HepG2 (cell line): ENCODE data around the gene TFPI. TPM values are rescaled to one million over a fixed set of nuclear protein-coding genes. Genes with fewer than 3 reads are reported as not detected.

Source experiments
- EED ChIP-seq: sonication (generic); formaldehyde crosslinking; IDR thresholded peaks from 2 replicates; pipeline ENCODE4 v1.5.0; 2020; ENCODE audit warnings: mild to moderate bottlenecking, missing genetic modification reagents
- ETV6 ChIP-seq: sonication (generic); formaldehyde crosslinking; conservative IDR thresholded peaks from 2 replicates; pipeline ENCODE4 v1.4.0; 2020; ENCODE audit warnings: missing genetic modification reagents
- HNRNPL ChIP-seq: fragments of 200-400 bp; formaldehyde crosslinking; IDR thresholded peaks from 2 replicates; pipeline ENCODE4 v1.6.1; 2017; ENCODE audit warnings: mild to moderate bottlenecking, low read depth, low read length
- MED13 ChIP-seq: sonication (generic); formaldehyde crosslinking; IDR thresholded peaks from 2 replicates; pipeline ENCODE4 v1.5.0; 2020; ENCODE audit warnings: missing genetic modification reagents
- POLR2AphosphoS5 ChIP-seq: IDR thresholded peaks from 2 replicates; pipeline ENCODE4 v1.6.1; 2012; ENCODE audit warnings: low read depth, low read length
- RFXANK ChIP-seq: IDR thresholded peaks from 2 replicates; pipeline ENCODE4 v1.6.1; 2016
- ZNF160 ChIP-seq: sonication (generic); formaldehyde crosslinking; IDR thresholded peaks from 2 replicates; pipeline ENCODE4 v1.8.0; 2022; ENCODE audit warnings: mild to moderate bottlenecking, inconsistent platforms, missing genetic modification reagents
- ZNF607 ChIP-seq: sonication (generic); formaldehyde crosslinking; IDR thresholded peaks from 2 replicates; pipeline ENCODE4 v1.5.1; 2020; ENCODE audit warnings: missing genetic modification reagents, mild to moderate bottlenecking, borderline replicate concordance
- ZNF703 ChIP-seq: sonication (generic); formaldehyde crosslinking; IDR thresholded peaks from 2 replicates; pipeline ENCODE4 v1.5.1; 2020; ENCODE audit warnings: missing genetic modification reagents, mild to moderate bottlenecking, moderate library complexity, borderline replicate concordance
- ZNF816 ChIP-seq: sonication (generic); formaldehyde crosslinking; IDR thresholded peaks from 2 replicates; pipeline ENCODE4 v1.8.0; 2022; ENCODE audit warnings: missing genetic modification reagents, mild to moderate bottlenecking, borderline replicate concordance
- polyA plus RNA-seq, 8 experiments: library from polyadenylated mRNA; depleted of rRNA in 3 of 8; stranded (reverse) in 7 of 8; unstranded in 1 of 8; fragments of >200 nt; fragmentation: Illumina TruSeq in 4 of 8; extraction: Trizol in 4 of 8; gene quantifications; 2 replicates each; pipeline versions ENCODE4 v1.2.1 to v1.2.3, GENCODE V29; 2011 to 2016; ENCODE audit warnings: low read depth in 4 of 8, missing spikeins in 1 of 8, mixed read lengths in 1 of 8; ENCODE audit not compliant: insufficient read depth in 1 of 8
- total RNA-seq, 5 experiments: library from RNA; depleted of rRNA; stranded (reverse); fragments of >200 nt; fragmentation: Illumina TruSeq; extraction: Trizol; gene quantifications; 2 replicates each; pipeline ENCODE4 v1.2.3, GENCODE V29; 2016; ENCODE audit warnings: low read depth in 1 of 5
- TF ChIP-seq, protein P1 (sequence below), 2 experiments: sonication (generic) in 1 of 2; formaldehyde crosslinking in 1 of 2; IDR thresholded peaks; 2 replicates each; pipeline versions ENCODE4 v1.6.1 to v1.9.0; 2014 to 2022; ENCODE audit warnings: antibody characterized with exemption in 1 of 2, borderline replicate concordance in 1 of 2, inconsistent platforms in 1 of 2, low read depth in 1 of 2, missing genetic modification reagents in 1 of 2
- TF ChIP-seq, protein P2 (sequence below): sonication (generic); formaldehyde crosslinking; IDR thresholded peaks from 2 replicates; pipeline ENCODE4 v1.4.0; 2020; ENCODE audit warnings: missing genetic modification reagents
- TF ChIP-seq, protein P3 (sequence below): sonication (generic); formaldehyde crosslinking; IDR thresholded peaks from 2 replicates; pipeline ENCODE4 v1.4.0; 2020; ENCODE audit warnings: missing genetic modification reagents
- TF ChIP-seq, protein P4 (sequence below): sonication (generic); formaldehyde crosslinking; IDR thresholded peaks from 2 replicates; pipeline ENCODE4 v1.5.1; 2020; ENCODE audit warnings: mild to moderate bottlenecking, missing genetic modification reagents, moderate library complexity

Gene TFPI
- total and polyA plus RNA-seq, 2 of the 13 experiments (the other 11 are each of a cell fraction or from before 2014, with no cell fraction given), result 301 to 436 TPM

DNA sequence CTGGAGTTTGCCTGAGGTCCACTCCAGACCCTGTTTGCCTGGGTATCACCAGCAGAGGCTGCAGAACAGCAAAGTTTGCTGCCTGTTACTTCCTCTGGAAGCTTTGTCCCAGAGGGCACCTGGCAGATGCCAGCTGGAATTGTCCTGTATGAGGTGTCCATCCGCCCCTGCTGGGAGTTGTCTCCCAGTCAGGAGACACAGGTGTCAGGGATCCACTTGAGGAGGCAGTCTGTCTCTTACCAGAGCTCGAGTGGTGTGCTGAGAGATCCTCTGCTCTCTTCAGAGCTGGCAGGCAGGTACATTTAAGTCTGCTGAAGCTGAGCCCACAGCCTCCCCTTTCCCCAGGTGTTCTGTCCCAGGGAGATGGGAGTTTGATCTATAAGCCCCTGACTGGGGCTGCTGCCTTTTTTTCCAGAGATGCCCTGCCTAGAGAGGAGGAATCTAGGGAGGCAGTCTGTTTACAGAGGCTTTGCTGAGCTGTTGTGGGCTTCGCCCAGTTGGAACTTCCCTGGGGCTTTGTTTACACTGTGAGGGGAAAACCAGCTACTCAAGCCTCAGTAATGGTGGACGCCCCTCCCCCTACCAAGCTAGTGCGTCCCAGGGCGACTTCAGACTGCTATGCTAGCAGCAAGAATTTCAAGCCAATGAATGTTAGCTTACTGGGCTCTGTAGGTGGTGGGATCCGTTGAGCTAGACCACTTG is 34.7 kb downstream of the TFPI start (continued):
- TF ChIP-seq, protein P1, sequence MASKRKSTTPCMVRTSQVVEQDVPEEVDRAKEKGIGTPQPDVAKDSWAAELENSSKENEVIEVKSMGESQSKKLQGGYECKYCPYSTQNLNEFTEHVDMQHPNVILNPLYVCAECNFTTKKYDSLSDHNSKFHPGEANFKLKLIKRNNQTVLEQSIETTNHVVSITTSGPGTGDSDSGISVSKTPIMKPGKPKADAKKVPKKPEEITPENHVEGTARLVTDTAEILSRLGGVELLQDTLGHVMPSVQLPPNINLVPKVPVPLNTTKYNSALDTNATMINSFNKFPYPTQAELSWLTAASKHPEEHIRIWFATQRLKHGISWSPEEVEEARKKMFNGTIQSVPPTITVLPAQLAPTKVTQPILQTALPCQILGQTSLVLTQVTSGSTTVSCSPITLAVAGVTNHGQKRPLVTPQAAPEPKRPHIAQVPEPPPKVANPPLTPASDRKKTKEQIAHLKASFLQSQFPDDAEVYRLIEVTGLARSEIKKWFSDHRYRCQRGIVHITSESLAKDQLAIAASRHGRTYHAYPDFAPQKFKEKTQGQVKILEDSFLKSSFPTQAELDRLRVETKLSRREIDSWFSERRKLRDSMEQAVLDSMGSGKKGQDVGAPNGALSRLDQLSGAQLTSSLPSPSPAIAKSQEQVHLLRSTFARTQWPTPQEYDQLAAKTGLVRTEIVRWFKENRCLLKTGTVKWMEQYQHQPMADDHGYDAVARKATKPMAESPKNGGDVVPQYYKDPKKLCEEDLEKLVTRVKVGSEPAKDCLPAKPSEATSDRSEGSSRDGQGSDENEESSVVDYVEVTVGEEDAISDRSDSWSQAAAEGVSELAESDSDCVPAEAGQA (IDR thresholded peaks at IDR 0.05; ENCODE audit: low read depth), result no peak
- TF ChIP-seq, protein P1 (CRISPR knock-in tag; IDR thresholded peaks at IDR 0.05; ENCODE audit: borderline replicate concordance), result no peak
- TF ChIP-seq, protein P2, sequence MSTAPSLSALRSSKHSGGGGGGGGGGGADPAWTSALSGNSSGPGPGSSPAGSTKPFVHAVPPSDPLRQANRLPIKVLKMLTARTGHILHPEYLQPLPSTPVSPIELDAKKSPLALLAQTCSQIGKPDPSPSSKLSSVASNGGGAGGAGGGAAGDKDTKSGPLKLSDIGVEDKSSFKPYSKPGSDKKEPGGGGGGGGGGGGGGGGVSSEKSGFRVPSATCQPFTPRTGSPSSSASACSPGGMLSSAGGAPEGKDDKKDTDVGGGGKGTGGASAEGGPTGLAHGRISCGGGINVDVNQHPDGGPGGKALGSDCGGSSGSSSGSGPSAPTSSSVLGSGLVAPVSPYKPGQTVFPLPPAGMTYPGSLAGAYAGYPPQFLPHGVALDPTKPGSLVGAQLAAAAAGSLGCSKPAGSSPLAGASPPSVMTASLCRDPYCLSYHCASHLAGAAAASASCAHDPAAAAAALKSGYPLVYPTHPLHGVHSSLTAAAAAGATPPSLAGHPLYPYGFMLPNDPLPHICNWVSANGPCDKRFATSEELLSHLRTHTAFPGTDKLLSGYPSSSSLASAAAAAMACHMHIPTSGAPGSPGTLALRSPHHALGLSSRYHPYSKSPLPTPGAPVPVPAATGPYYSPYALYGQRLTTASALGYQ (CRISPR knock-in tag), result 0 out of 2 replicates have a peak, but pooled peaks have one; percentile 37
- TF ChIP-seq EED, result peak; percentile 48; the same call in 1 of the 2 replicates
- TF ChIP-seq ZNF703 (CRISPR knock-in tag), result no peak
- no peak for TF ChIP-seq ZNF816 (CRISPR knock-in tag)
- no peak for TF ChIP-seq POLR2AphosphoS5
- no peak for TF ChIP-seq HNRNPL
- TF ChIP-seq, protein P3, sequence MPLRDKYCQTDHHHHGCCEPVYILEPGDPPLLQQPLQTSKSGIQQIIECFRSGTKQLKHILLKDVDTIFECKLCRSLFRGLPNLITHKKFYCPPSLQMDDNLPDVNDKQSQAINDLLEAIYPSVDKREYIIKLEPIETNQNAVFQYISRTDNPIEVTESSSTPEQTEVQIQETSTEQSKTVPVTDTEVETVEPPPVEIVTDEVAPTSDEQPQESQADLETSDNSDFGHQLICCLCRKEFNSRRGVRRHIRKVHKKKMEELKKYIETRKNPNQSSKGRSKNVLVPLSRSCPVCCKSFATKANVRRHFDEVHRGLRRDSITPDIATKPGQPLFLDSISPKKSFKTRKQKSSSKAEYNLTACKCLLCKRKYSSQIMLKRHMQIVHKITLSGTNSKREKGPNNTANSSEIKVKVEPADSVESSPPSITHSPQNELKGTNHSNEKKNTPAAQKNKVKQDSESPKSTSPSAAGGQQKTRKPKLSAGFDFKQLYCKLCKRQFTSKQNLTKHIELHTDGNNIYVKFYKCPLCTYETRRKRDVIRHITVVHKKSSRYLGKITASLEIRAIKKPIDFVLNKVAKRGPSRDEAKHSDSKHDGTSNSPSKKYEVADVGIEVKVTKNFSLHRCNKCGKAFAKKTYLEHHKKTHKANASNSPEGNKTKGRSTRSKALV, result 0 out of 2 replicates have a peak, but pooled peaks have one; percentile 48
- TF ChIP-seq, protein P4, sequence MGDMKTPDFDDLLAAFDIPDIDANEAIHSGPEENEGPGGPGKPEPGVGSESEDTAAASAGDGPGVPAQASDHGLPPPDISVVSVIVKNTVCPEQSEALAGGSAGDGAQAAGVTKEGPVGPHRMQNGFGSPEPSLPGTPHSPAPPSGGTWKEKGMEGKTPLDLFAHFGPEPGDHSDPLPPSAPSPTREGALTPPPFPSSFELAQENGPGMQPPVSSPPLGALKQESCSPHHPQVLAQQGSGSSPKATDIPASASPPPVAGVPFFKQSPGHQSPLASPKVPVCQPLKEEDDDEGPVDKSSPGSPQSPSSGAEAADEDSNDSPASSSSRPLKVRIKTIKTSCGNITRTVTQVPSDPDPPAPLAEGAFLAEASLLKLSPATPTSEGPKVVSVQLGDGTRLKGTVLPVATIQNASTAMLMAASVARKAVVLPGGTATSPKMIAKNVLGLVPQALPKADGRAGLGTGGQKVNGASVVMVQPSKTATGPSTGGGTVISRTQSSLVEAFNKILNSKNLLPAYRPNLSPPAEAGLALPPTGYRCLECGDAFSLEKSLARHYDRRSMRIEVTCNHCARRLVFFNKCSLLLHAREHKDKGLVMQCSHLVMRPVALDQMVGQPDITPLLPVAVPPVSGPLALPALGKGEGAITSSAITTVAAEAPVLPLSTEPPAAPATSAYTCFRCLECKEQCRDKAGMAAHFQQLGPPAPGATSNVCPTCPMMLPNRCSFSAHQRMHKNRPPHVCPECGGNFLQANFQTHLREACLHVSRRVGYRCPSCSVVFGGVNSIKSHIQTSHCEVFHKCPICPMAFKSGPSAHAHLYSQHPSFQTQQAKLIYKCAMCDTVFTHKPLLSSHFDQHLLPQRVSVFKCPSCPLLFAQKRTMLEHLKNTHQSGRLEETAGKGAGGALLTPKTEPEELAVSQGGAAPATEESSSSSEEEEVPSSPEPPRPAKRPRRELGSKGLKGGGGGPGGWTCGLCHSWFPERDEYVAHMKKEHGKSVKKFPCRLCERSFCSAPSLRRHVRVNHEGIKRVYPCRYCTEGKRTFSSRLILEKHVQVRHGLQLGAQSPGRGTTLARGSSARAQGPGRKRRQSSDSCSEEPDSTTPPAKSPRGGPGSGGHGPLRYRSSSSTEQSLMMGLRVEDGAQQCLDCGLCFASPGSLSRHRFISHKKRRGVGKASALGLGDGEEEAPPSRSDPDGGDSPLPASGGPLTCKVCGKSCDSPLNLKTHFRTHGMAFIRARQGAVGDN, result peak; percentile 76
- no peak for TF ChIP-seq ZNF160 (CRISPR knock-in tag)
- TF ChIP-seq MED13, result no peak
- TF ChIP-seq RFXANK (CRISPR knock-in tag), result no peak
- TF ChIP-seq ETV6 (CRISPR knock-in tag), result 0 out of 2 replicates have a peak, but pooled peaks have one; percentile 47
- peak; percentile 60; the same call in 1 of the 2 replicates for TF ChIP-seq ZNF607 (CRISPR knock-in tag)
